Suprapubic skin (tissue), 4 donors: Measurements from ENCODE around the gene USP6. TPM values are rescaled to one million over a fixed set of nuclear protein-coding genes. Genes with fewer than 3 reads are reported as not detected.

ENCODE experiments used
- DNase-seq, 2 donors: peaks; one replicate each; pipeline ENCODE4 v3.0.0-alpha.2; 2019; ENCODE audit warnings: low spot score in 2 of 2
- H3K27ac ChIP-seq: fragments of 200-600 bp; sonication (generic); one replicate; pipeline ENCODE4 v1.5.1; 2019
- H3K27me3 ChIP-seq: fragments of 200-600 bp; sonication (generic); one replicate; pipeline ENCODE4 v1.5.1; 2019
- H3K36me3 ChIP-seq: fragments of 200-600 bp; sonication (generic); one replicate; pipeline ENCODE4 v1.5.1; 2019
- H3K4me1 ChIP-seq: fragments of 200-600 bp; sonication (generic); one replicate; pipeline ENCODE4 v1.5.1; 2019
- H3K4me3 ChIP-seq: fragments of 200-600 bp; sonication (generic); one replicate; pipeline ENCODE4 v1.5.1; 2019; ENCODE audit warnings: mild to moderate bottlenecking
- H3K9me3 ChIP-seq: fragments of 200-600 bp; sonication (generic); one replicate; pipeline ENCODE4 v1.5.1; 2019
- CTCF ChIP-seq, 2 donors: fragments of 200-600 bp in 1 of 2; fragments of 450-650 bp in 1 of 2; sonication (generic) in 1 of 2; IDR thresholded peaks; one replicate each; pipeline ENCODE4 v1.5.1; 2016 to 2019; ENCODE audit warnings: antibody characterized with exemption in 2 of 2, mild to moderate bottlenecking in 1 of 2, moderate library complexity in 1 of 2
- EP300 ChIP-seq: sonication (generic); formaldehyde crosslinking; IDR thresholded peaks from one replicate; pipeline ENCODE4 v1.6.1; 2017; ENCODE audit warnings: antibody characterized with exemption
- POLR2A ChIP-seq, 2 donors: fragments of 450-650 bp; IDR thresholded peaks; one replicate each; pipeline ENCODE4 v1.6.1; 2017; ENCODE audit warnings: antibody characterized with exemption in 2 of 2, mild to moderate bottlenecking in 2 of 2, moderate library complexity in 2 of 2
- POLR2AphosphoS5 ChIP-seq, 3 donors: sonication (generic); formaldehyde crosslinking; IDR thresholded peaks; one replicate each; pipeline ENCODE4 v1.6.1; 2017; ENCODE audit warnings: antibody characterized with exemption in 3 of 3
- WGBS: methylation state at CpG from one replicate; pipeline ENCODE4 v1.1.5; 2018; 5-methylcytosine and 5-hydroxymethylcytosine counted together
- total RNA-seq, 4 donors: library from RNA; depleted of rRNA; stranded (reverse); fragments of >200 nt; gene quantifications; one replicate each; pipeline ENCODE4 v1.1.0, GENCODE V29; 2016

The USP6 gene
- total RNA-seq, 4 donors from 2014 or later, result 0.16 to 1.4 (median 0.89) TPM; not detected in 1

DNA sequence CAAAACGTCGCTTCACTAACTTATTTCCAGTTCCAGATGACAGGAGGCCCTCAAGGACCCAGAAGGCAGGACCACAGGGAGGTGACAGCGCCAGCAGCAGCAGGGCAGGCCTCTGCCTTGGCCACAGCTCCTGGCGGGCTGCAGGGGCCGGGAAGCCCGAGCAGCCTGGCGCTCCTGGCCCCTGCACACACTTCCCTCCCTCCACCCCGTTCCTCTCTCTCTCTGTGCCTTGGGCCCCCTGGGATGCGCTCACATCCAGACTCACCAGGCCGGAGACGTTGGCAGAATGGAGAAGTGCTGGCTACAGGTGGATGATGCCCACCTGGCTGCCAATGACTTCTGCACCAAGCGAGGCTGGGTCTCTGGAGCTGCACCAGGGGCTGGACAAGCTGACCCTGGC, 63.2 kb downstream of the USP6 start:
- Histone ChIP-seq H3K27me3 (no peaks in the 10 kb centered on the region), H3K36me3 (peaks cover 24% of the 10 kb centered on the region), H3K27ac (no peak overlapping the region), H3K9me3 (peaks cover 61% of the 10 kb centered on the region), H3K4me3 (no peak overlapping the region), H3K4me1 (no peaks in the 10 kb centered on the region)
- WGBS, result 95% methylated on average over 12 of the region's 12 CpGs
- DNase-seq, result no peak
- no peak for TF ChIP-seq EP300
- TF ChIP-seq POLR2AphosphoS5 (IDR thresholded peaks at IDR 0.05), result no peak
- no peak for TF ChIP-seq CTCF (IDR thresholded peaks at IDR 0.05)
- no peak for TF ChIP-seq POLR2A (IDR thresholded peaks at IDR 0.05)

GRCh38 chr17:5181509-5182305, 65.9 kb downstream of the USP6 start:
- Histone ChIP-seq H3K4me1 (no peaks in the 10 kb centered on the region), H3K27ac (no peak overlapping the region), H3K4me3 (no peak overlapping the region), H3K27me3 (no peaks in the 10 kb centered on the region), H3K9me3 (peaks cover 85% of the 10 kb centered on the region), H3K36me3 (peaks cover 22% of the 10 kb centered on the region)
- no peak for DNase-seq
- TF ChIP-seq EP300 (no peak), POLR2A (IDR thresholded peaks at IDR 0.05) (no peak), CTCF (IDR thresholded peaks at IDR 0.05) (no peak), POLR2AphosphoS5 (IDR thresholded peaks at IDR 0.05) (no peak)
- 95% methylated on average over 10 of the region's 10 CpGs for WGBS

DNA sequence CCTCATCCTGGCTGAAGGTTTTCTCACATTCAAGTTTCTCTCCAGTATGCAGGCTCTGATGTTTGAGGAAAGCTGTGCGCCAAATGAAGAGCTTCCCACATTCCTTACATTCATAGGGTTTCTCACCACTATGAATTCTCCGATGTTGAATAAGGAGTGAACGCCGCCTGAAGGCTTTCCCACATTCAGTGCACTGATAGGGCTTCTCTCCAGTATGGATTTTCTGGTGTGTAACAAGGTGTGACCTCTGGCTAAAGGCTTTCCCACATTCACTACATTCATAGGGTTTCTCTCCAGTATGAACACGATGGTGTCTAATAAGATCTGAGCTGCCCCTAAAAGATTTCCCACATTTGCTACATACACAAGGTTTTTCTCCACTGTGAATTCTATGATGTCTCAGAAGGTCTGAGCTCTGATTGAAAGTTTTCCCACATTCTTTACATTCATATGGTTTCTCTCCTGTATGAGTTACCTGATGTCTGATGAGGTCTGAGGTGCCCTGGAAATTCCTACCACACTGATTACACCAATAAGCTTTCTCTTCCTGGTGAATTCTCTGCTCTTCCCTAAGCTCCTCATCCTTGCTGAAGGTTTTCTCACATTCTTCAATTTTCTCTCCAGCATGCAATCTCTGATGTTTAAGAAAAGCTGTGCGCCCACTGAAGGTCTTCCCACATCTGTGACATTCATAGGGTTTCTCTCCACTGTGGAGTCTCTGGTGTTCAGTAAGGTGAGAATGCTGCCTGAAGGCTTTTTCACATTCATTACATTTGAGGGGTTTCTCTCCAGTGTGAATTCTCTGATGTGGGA, 67.0 kb downstream of the USP6 start:
- H3K4me3 ChIP-seq, result no peak overlapping the region
- over 99% methylated on average over 6 of the region's 6 CpGs for WGBS
- H3K27me3 ChIP-seq, result no peaks in the 10 kb centered on the region
- no peak for DNase-seq
- H3K36me3 ChIP-seq, result peaks cover 28% of the 10 kb centered on the region
- H3K27ac ChIP-seq, result no peak overlapping the region
- no peaks in the 10 kb centered on the region for H3K4me1 ChIP-seq
- TF ChIP-seq POLR2A (IDR thresholded peaks at IDR 0.05) (no peak), POLR2AphosphoS5 (IDR thresholded peaks at IDR 0.05) (no peak), EP300 (no peak), CTCF (IDR thresholded peaks at IDR 0.05) (no peak)
- peaks cover 81% of the 10 kb centered on the region for H3K9me3 ChIP-seq

- TF ChIP-seq POLR2A (IDR thresholded peaks at IDR 0.05), result no peak
- no peak for TF ChIP-seq CTCF (IDR thresholded peaks at IDR 0.05)
- TF ChIP-seq EP300, result no peak
- no peak for TF ChIP-seq POLR2AphosphoS5 (IDR thresholded peaks at IDR 0.05)
- H3K27ac ChIP-seq, result no peak overlapping the region
Observed at GRCh38 chr17:5183410-5183793, 67.6 kb downstream of the USP6 start.

GRCh38 chr17:5184288-5184687, 68.5 kb downstream of the USP6 start:
- no peaks in the 10 kb centered on the region for H3K4me1 ChIP-seq
- no peak overlapping the region for H3K27ac ChIP-seq
- no peaks in the 10 kb centered on the region for H3K27me3 ChIP-seq
- H3K36me3 ChIP-seq, result peaks cover 29% of the 10 kb centered on the region
- peaks cover 78% of the 10 kb centered on the region for H3K9me3 ChIP-seq
- no peak for TF ChIP-seq EP300
- no peak for TF ChIP-seq POLR2A (IDR thresholded peaks at IDR 0.05)
- TF ChIP-seq CTCF (IDR thresholded peaks at IDR 0.05), result no peak
- TF ChIP-seq POLR2AphosphoS5 (IDR thresholded peaks at IDR 0.05), result no peak
- 91% methylated on average over 2 of the region's 2 CpGs for WGBS
- no peak overlapping the region for H3K4me3 ChIP-seq
- DNase-seq, result no peak

More at GRCh38 chr17:5183410-5183793, 67.6 kb downstream of the USP6 start:
- Histone ChIP-seq H3K9me3 (peaks cover 80% of the 10 kb centered on the region), H3K27me3 (no peaks in the 10 kb centered on the region), H3K4me1 (no peaks in the 10 kb centered on the region), H3K36me3 (peaks cover 28% of the 10 kb centered on the region), H3K4me3 (no peak overlapping the region)
- no peak for DNase-seq
